GM13977 (cell line): ENCODE data around the gene ATP2A1.
"Not testable (repeated sequence)": the region's sequence is repeated elsewhere in the genome, so short reads cannot be mapped to it uniquely, and the experiment has no call there.

Experiments
- DNase-seq: peaks from one replicate; pipeline ENCODE4 v3.0.0; 2012; ENCODE audit warnings: low spot score
- in situ Hi-C: fragments of 300-500 bp; cut with MboI; formaldehyde crosslinking; loops from one replicate; pipeline ENCODE4 v1.12.0; 2022; ENCODE audit warnings: low sequenced_read_pairs, low pct_unique_long_range_greater_than_20kb, mixed read lengths, inconsistent platforms; ENCODE audit not compliant: unreplicated experiment
- TF ChIP-seq, protein P1 (sequence below): IDR thresholded peaks from 2 replicates; pipeline ENCODE4 v1.5.1; 2012; ENCODE audit warnings: mild to moderate bottlenecking, control low read depth; ENCODE audit not compliant: insufficient read depth; ENCODE audit errors: extremely low read depth, missing control alignments

ATP2A1 gene

DNA sequence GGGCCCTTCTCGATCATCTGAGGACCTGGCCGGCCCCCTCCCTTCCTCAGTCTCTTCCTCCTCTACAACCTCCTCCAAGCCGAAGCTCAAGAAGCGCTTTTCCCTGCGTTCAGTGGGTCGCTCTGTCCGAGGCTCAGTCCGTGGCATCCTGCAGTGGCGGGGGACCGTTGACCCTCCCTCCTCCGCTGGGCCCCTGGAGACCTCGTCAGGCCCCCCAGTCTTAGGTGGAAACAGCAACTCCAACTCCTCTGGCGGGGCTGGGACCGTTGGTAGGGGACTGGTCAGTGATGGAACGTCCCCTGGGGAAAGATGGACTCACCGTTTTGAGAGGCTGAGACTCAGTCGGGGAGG, 11.9 kb upstream of the ATP2A1 start:
- no peak for DNase-seq
- in situ Hi-C loops = no loop called here
- TF ChIP-seq, protein P1, sequence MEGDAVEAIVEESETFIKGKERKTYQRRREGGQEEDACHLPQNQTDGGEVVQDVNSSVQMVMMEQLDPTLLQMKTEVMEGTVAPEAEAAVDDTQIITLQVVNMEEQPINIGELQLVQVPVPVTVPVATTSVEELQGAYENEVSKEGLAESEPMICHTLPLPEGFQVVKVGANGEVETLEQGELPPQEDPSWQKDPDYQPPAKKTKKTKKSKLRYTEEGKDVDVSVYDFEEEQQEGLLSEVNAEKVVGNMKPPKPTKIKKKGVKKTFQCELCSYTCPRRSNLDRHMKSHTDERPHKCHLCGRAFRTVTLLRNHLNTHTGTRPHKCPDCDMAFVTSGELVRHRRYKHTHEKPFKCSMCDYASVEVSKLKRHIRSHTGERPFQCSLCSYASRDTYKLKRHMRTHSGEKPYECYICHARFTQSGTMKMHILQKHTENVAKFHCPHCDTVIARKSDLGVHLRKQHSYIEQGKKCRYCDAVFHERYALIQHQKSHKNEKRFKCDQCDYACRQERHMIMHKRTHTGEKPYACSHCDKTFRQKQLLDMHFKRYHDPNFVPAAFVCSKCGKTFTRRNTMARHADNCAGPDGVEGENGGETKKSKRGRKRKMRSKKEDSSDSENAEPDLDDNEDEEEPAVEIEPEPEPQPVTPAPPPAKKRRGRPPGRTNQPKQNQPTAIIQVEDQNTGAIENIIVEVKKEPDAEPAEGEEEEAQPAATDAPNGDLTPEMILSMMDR = no peak

DNA sequence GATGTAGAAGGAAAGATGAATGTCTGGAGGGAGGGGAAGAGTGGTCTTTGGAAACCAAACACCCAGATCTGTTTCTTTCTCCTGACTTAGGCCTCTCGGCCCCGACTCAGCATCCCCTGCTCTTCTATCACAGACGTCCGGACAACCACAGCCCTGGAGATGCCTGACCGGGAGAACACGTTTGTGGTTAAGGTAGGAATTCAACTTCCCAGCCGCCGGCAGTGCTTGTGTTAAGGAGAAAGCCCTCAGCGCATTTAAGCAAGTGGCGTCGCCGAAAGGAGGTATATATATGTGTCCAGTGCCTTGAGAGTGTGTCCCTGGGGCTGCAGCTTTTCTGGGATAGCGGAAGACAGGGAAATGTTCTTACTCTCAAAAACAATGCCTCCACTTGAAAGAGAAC, 11.0 kb upstream of the ATP2A1 start:
- no peak for DNase-seq
- in situ Hi-C loops = no loop called here
- TF ChIP-seq, protein P1 = no peak

DNA sequence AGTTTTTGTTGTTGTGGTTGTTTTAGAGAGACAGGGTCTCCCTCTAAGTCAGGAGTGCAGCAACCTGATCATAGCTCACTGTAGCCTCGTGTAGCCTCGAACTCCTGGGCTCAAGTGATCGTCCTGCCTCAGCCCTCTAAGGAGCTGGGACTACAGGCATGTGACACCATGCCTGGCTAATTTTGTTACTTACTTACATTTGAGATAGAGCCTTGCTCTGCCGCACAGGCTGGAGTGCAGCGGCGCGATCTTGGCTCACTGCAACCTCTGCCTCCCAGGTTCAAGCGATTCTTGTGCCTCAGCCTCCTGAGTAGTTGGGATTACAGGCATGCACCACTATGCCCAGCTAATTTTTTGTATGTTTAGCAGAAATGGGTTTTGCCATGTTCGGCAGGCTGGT, 10.6 kb upstream of the ATP2A1 start:
- DNase-seq, in situ Hi-C loops: not testable (repeated sequence)

DNA sequence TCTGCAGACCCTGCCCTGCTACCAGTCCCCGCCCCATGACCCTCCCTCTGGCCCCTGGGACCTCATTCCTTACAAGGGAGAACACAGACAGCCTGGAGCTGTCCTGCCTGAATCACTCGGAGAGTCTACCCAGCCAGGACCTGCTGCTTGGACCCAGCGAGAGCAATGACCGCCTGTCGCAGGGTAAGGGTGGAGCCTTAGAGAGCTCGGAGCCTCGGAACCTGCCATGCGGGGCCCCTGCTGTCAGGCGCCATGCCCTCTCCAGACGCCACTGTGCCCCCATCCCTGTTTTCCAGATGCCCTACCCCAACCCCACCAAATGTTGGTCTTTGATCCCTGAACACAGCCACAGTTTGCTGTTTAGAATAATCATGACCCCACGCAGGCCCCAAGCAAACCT, 9.1 kb upstream of the ATP2A1 start:
- TF ChIP-seq, protein P1 = no peak
- no peak for DNase-seq
- in situ Hi-C loops = no loop called here

DNA sequence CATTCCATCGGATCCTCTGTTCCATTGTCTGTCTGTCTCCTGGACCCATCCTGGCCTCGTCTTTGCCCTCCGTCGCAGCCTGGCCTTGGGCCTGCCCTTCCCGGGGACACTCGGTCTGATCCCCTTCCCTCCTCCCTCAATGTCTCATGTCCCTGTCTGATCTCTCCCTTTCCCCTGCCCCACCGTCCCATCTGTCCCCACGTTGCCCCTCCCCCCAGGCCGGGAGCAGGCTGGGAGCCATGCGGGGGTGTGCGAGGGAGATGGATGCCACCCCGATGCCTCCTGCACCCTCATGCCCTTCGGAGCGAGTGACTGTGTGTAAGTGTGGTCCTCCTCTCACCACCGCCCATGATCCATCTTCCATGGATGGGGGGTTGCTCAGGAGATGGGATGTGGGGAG, 5.3 kb upstream of the ATP2A1 start:
- DNase-seq = no peak
- in situ Hi-C loops = loop anchor here (10.0 kb wide), 1 partner anchor 72 kb away; no protein-coding TSS in a partner anchor
- TF ChIP-seq, protein P1 = no peak

DNA sequence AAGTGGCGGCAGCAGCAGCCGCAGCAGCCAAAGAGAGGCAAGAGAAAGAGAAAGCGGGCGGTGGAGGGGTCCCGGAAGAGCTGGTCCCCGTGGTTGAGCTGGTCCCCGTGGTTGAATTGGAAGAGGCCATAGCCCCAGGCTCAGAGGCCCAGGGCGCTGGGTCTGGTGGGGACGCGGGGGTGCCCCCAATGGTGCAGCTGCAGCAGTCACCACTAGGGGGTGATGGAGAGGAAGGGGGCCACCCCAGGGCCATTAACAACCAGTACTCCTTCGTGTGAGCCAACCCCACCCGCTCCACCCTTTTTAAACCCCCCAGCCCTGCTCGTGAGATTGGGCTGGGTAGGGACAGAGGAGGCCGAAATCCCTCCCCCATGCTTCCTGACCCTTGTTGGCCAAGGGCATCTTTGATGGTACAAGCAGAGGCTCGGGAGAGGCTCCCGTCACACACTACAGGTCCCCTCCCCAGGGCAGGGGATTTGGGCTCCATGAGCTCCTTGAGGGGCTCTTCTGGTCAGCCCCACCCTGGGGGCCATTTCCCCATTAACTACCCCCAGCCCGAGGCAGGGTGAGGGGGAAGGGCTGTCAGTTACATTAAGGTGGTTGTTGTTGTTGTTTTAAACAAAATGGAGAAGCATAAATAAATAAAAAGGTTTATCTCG, 4.6 kb upstream of the ATP2A1 start:
- TF ChIP-seq, protein P1 = peak; percentile 78
- in situ Hi-C loops = loop anchor here (10.0 kb wide), 1 partner anchor 71 kb away; no protein-coding TSS in a partner anchor

DNA sequence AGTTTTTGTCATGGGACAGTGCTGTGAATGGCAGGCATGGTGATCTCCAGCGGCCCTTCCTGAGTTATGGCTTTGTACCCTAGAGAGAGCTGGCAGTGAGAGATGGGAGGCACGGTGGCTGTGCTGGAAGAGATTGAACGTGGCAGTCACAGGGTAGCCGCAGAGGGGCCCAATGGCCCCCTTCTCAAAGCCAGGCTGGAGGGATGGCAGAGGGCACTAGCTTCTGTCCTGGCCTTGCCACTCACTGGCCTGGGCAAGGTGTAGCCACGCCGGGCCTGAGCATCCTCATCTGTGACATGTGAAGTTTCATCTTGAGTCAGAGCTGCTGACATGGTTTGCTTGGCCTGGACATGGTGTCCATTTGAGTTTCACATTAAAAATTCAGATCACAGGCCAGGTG, 3.9 kb upstream of the ATP2A1 start:
- TF ChIP-seq, protein P1 = no peak
- in situ Hi-C loops = loop anchor here (10.0 kb wide), 1 partner anchor 70 kb away; no protein-coding TSS in a partner anchor
- no peak for DNase-seq

More for the DNA sequence above, 4.6 kb upstream of the ATP2A1 start:
- DNase-seq = peak; percentile 83
